WI38 (cell line): ENCODE measurements around the gene STRN4.

Experiments
- H3K4me3 ChIP-seq: 2 replicates; pipeline ENCODE4 v1.5.1; 2011; ENCODE audit warnings: low read depth, mild to moderate bottlenecking, control low read depth, low read length
- TF ChIP-seq, protein P1 (sequence below): IDR thresholded peaks from 2 replicates; pipeline ENCODE4 v1.5.1; 2012; ENCODE audit warnings: low read depth, mild to moderate bottlenecking, control low read depth, low read length

STRN4 gene

DNA sequence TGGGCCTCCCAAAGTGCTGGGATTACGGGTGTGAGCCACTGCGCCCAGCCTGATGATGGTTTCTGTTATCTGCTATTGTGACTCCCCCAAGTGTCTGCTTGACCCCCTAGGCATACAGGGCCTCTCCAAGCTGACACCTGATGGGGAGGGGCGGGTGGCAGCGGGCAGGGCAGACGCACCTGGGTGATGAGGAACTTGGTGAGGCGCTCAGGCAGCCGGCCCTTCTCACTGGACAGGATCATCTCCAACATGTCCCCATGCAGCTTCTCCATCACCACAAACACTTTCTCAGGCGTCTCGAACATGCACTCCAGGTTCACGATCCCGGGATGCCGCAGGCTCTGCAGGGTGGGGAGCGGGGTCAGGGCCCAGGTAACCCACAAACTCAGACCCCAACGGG, 56.9 kb downstream of the STRN4 start:
- TF ChIP-seq, protein P1, sequence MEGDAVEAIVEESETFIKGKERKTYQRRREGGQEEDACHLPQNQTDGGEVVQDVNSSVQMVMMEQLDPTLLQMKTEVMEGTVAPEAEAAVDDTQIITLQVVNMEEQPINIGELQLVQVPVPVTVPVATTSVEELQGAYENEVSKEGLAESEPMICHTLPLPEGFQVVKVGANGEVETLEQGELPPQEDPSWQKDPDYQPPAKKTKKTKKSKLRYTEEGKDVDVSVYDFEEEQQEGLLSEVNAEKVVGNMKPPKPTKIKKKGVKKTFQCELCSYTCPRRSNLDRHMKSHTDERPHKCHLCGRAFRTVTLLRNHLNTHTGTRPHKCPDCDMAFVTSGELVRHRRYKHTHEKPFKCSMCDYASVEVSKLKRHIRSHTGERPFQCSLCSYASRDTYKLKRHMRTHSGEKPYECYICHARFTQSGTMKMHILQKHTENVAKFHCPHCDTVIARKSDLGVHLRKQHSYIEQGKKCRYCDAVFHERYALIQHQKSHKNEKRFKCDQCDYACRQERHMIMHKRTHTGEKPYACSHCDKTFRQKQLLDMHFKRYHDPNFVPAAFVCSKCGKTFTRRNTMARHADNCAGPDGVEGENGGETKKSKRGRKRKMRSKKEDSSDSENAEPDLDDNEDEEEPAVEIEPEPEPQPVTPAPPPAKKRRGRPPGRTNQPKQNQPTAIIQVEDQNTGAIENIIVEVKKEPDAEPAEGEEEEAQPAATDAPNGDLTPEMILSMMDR = no peak

DNA sequence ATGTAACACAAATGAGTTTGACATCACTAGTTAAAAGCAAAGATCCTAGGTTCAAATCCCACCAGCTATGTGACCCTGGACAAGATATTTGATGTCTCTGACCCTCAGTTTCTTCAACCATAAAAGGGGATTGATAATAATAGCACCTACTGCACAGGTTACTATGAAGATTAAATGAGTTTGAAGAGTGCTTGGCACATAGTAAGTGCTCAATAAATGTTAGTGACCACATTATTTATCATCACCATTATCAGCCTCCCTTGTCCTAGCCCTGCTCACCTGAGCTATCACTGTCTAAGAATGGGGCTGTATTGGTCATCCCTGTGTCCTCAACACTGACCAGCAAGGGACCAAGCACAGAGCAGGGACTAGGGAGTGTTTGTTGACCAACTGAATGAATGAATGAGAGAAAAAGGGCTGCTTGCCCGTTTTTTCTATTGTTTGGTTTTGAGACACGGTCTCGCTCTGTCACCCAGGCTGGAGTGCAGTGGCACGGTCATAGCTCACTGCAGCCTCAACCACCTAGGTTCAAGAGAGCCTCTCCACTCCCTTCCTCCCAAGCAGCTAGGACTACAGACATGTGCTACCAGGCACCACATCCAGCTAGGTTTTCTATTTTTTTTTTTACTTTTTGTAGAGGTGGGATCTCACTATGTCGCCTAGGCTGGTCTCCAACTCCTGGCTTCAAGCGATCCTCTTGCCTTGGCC, 58.7 kb downstream of the STRN4 start:
- TF ChIP-seq, protein P1 = no peak
- no peak overlapping the region for H3K4me3 ChIP-seq

More for the DNA sequence above, 56.9 kb downstream of the STRN4 start:
- H3K4me3 ChIP-seq = no peak overlapping the region

DNA sequence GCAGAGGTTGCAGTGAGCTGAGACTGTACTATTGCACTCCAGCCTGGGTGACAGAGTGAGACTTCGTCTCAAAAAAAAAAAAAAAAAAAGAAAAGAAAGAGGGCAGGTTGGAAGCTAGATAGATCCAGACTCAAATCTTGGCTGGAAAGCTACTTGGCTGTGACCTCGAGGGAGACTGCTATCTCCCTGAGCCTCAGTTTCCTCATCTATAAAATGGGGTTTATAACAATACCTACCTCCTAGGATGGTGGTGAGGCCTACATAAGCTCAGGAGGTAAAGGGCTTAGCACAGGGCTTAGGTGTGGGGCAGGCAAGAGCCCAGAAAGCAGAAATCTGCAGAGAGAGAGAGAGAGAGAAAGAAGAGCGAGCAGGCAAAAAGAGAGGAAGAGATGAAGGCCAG, 61.1 kb downstream of the STRN4 start:
- TF ChIP-seq, protein P1 = no peak

DNA sequence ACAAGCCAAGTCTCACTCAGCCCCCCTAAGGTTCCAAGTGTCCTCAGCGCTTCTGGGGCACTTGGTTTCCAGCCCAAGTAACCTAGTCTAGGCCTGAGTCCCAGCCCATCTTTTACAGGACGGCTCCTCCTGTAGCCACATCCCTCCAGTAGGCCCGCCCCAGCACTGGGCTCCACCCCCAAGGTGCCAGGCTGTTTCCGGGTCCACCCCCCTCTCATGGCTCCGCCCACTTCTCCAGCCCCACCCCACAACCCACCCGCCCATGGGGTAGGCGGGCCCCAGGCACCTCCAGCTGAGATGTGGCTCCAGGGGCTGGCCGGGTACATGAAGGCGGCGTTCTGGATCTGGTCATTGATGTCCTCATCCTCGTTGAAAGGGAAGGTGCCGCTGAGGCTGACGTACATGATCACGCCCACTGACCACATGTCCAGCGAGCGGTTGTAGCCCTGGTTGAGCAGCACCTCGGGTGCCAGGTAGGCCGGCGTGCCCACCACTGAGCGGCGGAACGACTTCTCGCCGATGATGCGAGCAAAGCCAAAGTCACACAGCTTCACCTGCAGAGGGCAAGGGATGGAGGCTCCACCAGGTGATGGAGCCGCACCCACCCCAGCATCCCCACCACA, 68.0 kb downstream of the STRN4 start:
- TF ChIP-seq, protein P1 = no peak

More for the DNA sequence above, 61.1 kb downstream of the STRN4 start:
- no peak overlapping the region for H3K4me3 ChIP-seq

DNA sequence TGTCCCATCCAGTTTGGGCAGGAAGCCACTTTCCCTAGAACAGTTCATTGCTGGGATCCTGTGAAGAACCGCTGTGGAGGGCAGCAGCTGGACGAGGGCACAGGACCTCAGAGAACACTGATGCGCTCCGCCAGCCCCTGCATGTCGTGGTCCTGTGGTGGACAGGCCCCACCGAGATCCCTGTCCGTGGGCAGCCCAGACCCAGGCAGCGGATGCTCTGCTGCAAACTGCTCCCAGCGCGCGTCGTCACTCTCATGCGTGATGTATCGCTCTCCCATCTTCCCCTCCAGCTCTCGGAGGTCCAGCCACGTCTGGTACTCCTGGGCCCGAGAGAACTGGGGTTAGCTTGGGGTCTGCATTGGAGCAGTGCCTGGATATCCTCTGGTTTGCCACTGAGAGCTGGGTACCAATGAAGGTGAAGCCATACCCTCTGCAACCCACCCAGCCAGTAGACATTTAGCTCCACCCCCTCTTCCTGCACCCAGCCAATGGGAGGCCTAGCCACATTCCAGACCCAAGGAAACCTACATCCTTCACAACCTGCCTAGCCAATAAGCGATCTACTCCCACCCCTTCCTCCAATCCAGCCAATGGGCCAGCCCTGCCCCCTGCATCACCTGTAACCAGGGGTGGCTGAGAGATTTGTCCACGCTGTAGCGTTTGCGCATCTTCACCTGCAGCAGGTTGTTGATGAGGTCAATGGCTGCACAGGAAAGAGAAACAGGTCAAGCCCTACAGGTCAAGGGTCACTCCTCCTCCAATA, 71.7 kb downstream of the STRN4 start:
- no peak overlapping the region for H3K4me3 ChIP-seq
- TF ChIP-seq, protein P1 = no peak

More for the DNA sequence above, 68.0 kb downstream of the STRN4 start:
- no peak overlapping the region for H3K4me3 ChIP-seq

DNA sequence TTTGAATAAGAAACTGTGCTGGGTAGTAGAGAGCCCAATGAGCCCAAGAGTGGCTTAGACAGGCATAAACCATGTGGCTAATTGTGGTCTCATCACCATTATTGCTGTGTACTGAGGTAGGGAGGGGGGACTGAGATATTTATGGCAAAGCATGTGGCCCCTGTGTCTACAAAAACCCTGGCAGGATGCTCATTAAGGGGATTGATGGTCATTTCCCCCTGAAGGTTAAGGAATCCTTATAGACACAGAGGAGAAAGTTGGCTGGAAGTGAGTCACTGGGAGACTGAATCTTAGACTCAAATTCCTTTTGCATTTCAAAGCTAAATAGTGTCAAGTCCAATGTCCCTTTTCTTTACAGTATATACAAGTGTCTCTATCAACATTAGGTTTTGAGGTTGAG, 75.4 kb downstream of the STRN4 start:
- TF ChIP-seq, protein P1 = no peak

More for the DNA sequence above, 75.4 kb downstream of the STRN4 start:
- H3K4me3 ChIP-seq = no peak overlapping the region
